Diencephalon (tissue), 1 donor: Measurements from ENCODE around the gene PARP9. TPM values are rescaled to one million over a fixed set of nuclear protein-coding genes. Genes with fewer than 3 reads are reported as not detected.

Experiments
- small RNA-seq: library from RNA; depleted of rRNA; stranded (forward); fragments of <200 nt; gene quantifications from one replicate; pipeline ENCODE3, GENCODE V24; 2014
- total RNA-seq: library from RNA; depleted of rRNA; stranded (reverse); fragments of >200 nt; gene quantifications from one replicate; pipeline ENCODE4 v1.2.3, GENCODE V29; 2014

The PARP9 gene
- 9.7 TPM for total RNA-seq

DNA sequence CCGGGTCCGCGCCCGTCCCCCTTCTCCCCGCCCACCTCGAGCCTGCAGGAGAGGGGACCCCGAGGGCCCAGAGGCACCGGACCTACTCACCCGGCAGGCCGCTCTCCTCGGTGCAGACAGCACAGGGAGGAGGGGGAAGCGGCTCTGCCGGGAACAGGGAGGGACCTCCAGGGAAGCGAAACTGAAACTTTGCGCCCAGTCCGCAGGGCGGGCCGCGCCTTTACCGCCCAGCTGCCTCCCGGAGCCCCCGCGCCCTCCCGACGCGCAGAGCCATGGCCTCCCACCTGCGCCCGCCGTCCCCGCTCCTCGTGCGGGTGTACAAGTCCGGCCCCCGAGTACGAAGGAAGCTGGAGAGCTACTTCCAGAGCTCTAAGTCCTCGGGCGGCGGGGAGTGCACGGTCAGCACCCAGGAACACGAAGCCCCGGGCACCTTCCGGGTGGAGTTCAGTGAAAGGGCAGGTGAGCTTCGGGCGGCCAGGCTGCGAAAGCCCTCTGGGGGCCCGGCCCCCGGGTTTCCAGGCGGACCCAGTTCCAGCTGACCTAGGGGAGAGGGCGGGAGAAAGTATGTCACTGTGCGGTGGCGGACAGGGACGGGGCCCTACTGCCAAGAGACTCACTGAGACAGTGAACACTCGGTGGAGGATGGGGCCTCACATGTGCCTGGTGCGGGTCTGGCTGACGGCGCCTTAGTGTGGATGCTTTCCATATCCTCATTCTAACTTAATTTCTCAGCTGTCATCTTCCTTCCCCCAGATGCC, at the start of gene PARP9, which contains the start of gene DTX3L:
Gene PARP9, minus strand, starts transcription at position 146 of the 758 bp plus-strand sequence. CDS start 4,680 bp downstream, outside the sequence.
Gene DTX3L, plus strand, starts transcription at position 184 of the 758 bp plus-strand sequence. Its CDS starts 89 bp downstream, at position 273.

DNA sequence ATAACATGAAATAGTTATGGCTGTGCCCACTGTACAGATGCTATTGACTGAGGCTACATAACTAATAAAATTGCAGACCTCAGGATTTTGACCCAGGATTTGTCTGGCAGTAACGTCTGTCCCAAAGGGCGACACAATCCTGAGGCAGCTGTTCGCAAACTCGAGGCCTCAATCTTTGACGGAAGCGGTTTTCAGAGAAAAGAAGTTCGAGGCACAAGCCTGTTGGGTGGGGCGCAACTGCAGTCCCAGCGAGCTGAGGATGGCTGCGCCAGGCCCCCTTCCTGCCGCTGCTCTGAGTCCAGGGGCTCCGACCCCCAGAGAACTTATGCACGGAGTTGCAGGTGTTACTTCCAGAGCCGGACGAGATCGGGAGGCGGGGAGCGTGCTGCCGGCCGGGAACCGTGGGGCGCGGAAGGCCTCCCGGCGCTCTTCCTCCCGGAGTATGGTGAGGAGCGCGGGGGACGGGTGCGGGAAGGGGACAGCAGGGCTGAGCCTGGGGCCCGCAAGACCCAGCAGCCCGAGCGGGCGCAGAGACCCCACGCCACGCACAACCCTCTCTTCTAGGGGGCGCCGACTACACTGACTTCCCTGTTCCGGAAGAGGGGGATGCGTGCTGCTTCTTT, 13.4 kb upstream of the PARP9 start, which contains the start of gene PARP15:
Gene PARP15, plus strand, starts transcription at position 242 of the 623 bp plus-strand sequence. Its CDS starts 18 bp downstream, at position 260.

DNA sequence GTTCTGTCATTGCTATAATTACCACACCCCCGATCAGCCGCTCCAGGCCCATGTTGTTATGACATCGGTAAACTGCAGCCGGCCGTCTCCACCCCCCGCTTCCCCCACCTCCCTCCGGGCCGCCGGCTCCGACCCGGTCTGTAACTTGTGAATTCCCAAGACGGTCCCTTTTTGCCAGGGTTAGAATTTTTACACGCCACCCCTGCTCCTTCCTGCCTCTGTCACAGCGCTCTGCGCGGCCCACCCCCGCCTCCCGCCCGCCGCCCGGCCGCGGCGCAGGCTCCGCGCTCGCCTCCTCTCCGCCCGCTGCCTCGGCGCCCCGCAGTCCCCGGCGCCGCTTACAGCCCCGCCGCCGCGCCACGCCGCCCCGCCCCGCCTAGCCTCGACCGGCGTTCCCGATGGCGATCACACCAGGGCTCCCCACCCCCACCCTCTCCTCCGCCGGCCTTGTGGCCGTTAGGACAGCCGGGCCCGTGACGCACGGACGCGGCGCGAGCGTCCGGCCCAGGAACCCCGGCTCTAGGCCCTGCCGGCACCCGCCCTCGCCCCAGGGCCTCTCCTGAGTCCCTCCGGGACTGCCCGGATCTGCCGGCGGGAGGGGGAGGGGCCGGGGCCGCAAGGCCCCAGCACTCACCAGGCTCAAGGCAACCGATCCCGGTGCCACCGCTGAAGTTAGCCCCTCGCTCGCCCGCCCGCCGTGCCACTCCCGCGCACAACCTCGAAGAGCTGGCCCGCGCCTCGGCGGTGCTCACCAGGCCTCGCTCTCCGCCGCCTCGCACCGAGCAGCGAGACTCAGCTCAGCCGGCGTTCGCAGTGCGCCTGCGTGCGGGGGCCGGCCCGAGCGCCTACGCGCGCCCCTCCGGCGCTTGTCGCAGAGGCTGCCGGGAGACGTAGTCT, 49.7 kb downstream of the PARP9 start, which contains the start of gene KPNA1:
Gene KPNA1, minus strand, starts transcription at position 817 of the 897 bp plus-strand sequence. CDS start 18,374 bp downstream, outside the sequence.

Small RNA genes within 50 kb of the gene (small RNA-seq; reads per million reads assigned to genes)
- not detected for gene AC096861.1

Other genes with a start within 250 kb of the PARP9 start
- 1.4 TPM for gene CSTA, start 239.1 kb downstream of the PARP9 start, total RNA-seq
- 24.7 TPM for gene MIX23, start 181.1 kb downstream of the PARP9 start, total RNA-seq
- 15.9 TPM for gene FAM162A, start 180.1 kb downstream of the PARP9 start, total RNA-seq
- 6.0 TPM for gene WDR5B, start 148.2 kb downstream of the PARP9 start, total RNA-seq
- 56.1 TPM for gene KPNA1, start 49.4 kb downstream of the PARP9 start, total RNA-seq
- gene DTX3L, start within 50 bp of the PARP9 start, total RNA-seq, result 6.7 TPM
- under 0.01 TPM for gene PARP15, start 13.3 kb upstream of the PARP9 start, total RNA-seq
- 15.0 TPM for gene PARP14, start 116.5 kb upstream of the PARP9 start, total RNA-seq
- 6.5 TPM for gene HSPBAP1, start 229.5 kb upstream of the PARP9 start, total RNA-seq
- gene SLC49A4, start 230.8 kb upstream of the PARP9 start, total RNA-seq, result 32.1 TPM